ENCODE measurements around the gene MYADML2. TPM values are rescaled to one million over a fixed set of nuclear protein-coding genes. Genes with fewer than 3 reads are reported as not detected.

Gene MYADML2
- total RNA-seq, 4 donors from 2014 or later, result not detected

DNA sequence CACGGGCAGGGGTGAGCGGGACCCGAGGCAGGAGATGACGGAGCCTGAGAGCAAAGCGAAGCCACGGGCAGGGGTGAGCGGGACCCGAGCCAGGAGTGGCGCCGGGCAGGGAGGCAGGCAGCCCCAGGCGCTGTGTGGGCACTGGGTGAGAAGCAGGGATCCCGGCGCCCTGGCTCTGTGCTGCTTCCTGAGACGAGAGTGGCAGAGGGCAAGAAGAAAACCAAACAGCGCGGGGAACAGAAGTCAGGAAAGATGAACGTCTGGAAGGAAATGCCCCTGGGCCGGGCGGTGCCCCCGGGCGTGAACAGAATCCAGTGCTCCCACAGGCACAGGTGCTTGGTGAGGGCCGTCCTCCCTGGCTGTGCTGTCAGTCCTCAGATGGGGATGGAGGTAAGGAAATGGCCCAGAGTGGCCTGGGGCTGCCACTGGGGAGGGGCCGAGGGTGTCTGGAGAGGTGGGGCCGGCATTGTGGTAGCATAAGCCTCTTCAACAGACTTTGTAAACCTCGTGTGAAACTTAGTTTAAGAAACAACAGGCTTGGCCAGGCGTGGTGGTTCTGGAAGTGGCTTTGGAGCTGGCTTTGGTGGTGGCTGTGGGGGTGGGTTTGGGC lies 40.2 kb upstream of the MYADML2 start:
- no peak overlapping the region for H3K4me3 ChIP-seq
- no peak for DNase-seq
- TF ChIP-seq POLR2A (IDR thresholded peaks at IDR 0.05) (no peak), CTCF (IDR thresholded peaks at IDR 0.05) (no peak)
- intact Hi-C loops (cut with DNase I), result no loop called here
- no peaks in the 10 kb centered on the region for H3K9me3 ChIP-seq
- H3K36me3 ChIP-seq, result peaks cover 0 to 64% (median 14%) of the 10 kb centered on the region in 3 donors
- H3K4me1 ChIP-seq, result peaks cover 12 to 44% (median 14%) of the 10 kb centered on the region in 3 donors
- H3K27ac ChIP-seq, result no peak overlapping the region
- WGBS, 2 donors, result 64 to 80% methylated on average over 22 to 24 of the region's 26 CpGs
- H3K27me3 ChIP-seq, result no peaks in the 10 kb centered on the region

- DNase-seq, result no peak
- no peaks in the 10 kb centered on the region for H3K27me3 ChIP-seq
- 96 to 97% methylated on average over 15 to 19 of the region's 26 CpGs for WGBS, 2 donors
- intact Hi-C loops (cut with DNase I), result no loop called here
- peaks cover 0 to 64% (median 14%) of the 10 kb centered on the region in 3 donors for H3K36me3 ChIP-seq
- H3K27ac ChIP-seq, result no peak overlapping the region
- no peak for TF ChIP-seq CTCF (IDR thresholded peaks at IDR 0.05)
- no peak for TF ChIP-seq POLR2A (IDR thresholded peaks at IDR 0.05)
- no peak overlapping the region for H3K4me3 ChIP-seq
- no peaks in the 10 kb centered on the region for H3K9me3 ChIP-seq
- peaks cover 7 to 41% (median 8%) of the 10 kb centered on the region in 3 donors for H3K4me1 ChIP-seq
Measured at GRCh38 chr17:81986606-81987005, 39.6 kb upstream of the MYADML2 start.

GRCh38 chr17:81984773-81985410 lies 37.9 kb upstream of the MYADML2 start:
- no peak for TF ChIP-seq POLR2A (IDR thresholded peaks at IDR 0.05)
- no peak for TF ChIP-seq CTCF (IDR thresholded peaks at IDR 0.05)

GRCh38 chr17:81983639-81984373 lies 36.8 kb upstream of the MYADML2 start:
- WGBS, 2 donors, result 95 to 97% methylated on average over 12 to 19 of the region's 26 CpGs
- Histone ChIP-seq H3K9me3 (no peaks in the 10 kb centered on the region), H3K4me1 (peaks cover 0 to 49% (median under 1%) of the 10 kb centered on the region in 3 donors), H3K27me3 (no peaks in the 10 kb centered on the region), H3K4me3 (no peak overlapping the region), H3K36me3 (peaks cover 0 to 68% (median 14%) of the 10 kb centered on the region in 3 donors), H3K27ac (no peak overlapping the region)
- no peak for TF ChIP-seq CTCF (IDR thresholded peaks at IDR 0.05)
- TF ChIP-seq POLR2A (IDR thresholded peaks at IDR 0.05), result no peak
- no peak for DNase-seq
- intact Hi-C loops (cut with DNase I), result no loop called here

More at GRCh38 chr17:81984773-81985410, 37.9 kb upstream of the MYADML2 start:
- H3K27ac ChIP-seq, result no peak overlapping the region
- no peak overlapping the region for H3K4me3 ChIP-seq
- intact Hi-C loops (cut with DNase I), result no loop called here
- WGBS, 2 donors, result 85 to 87% methylated on average over 17 of the region's 21 CpGs
- no peak for DNase-seq
- H3K4me1 ChIP-seq, result peaks cover 0 to 44% (median 0%) of the 10 kb centered on the region in 3 donors
- H3K36me3 ChIP-seq, result peaks cover 0 to 64% (median 14%) of the 10 kb centered on the region in 3 donors
- H3K27me3 ChIP-seq, result no peaks in the 10 kb centered on the region
- H3K9me3 ChIP-seq, result no peaks in the 10 kb centered on the region
